GM23248 (cell line): ENCODE results near the gene TMEM237. TPM values are rescaled to one million over a fixed set of nuclear protein-coding genes. Genes with fewer than 3 reads are reported as not detected.
"Not testable (repeated sequence)": the region's sequence is repeated elsewhere in the genome, so short reads cannot be mapped to it uniquely, and the experiment has no call there.

Experiments used
- DNase-seq: peaks from one replicate; pipeline ENCODE4 v3.0.0-alpha.2; 2015
- H2AFZ ChIP-seq: fragments of 200-600 bp; sonication (generic); 2 replicates; pipeline ENCODE4 v1.6.1; 2016; ENCODE audit warnings: antibody characterized with exemption
- H3F3A ChIP-seq: fragments of 200-600 bp; sonication (generic); 2 replicates; pipeline ENCODE4 v1.6.1; 2016; ENCODE audit warnings: mild to moderate bottlenecking, antibody characterized with exemption, mixed run types; ENCODE audit not compliant: insufficient read depth
- H3K27ac ChIP-seq: fragments of 200-600 bp; sonication (generic); 2 replicates; pipeline ENCODE4 v1.5.1; 2016; ENCODE audit warnings: mild to moderate bottlenecking
- H3K27me3 ChIP-seq: fragments of 200-600 bp; sonication (generic); replicated peaks from 2 replicates; pipeline ENCODE4 v1.6.1; 2016; ENCODE audit warnings: mild to moderate bottlenecking; ENCODE audit not compliant: insufficient read depth
- H3K36me3 ChIP-seq: fragments of 200-600 bp; sonication (generic); 2 replicates; pipeline ENCODE4 v1.6.1; 2016; ENCODE audit warnings: low read depth, mild to moderate bottlenecking
- H3K4me1 ChIP-seq: fragments of 200-600 bp; sonication (generic); 2 replicates; pipeline ENCODE4 v1.6.1; 2016; ENCODE audit warnings: mild to moderate bottlenecking; ENCODE audit not compliant: insufficient read depth
- H3K4me2 ChIP-seq: fragments of 200-600 bp; sonication (generic); one replicate; pipeline ENCODE4 v1.6.1; 2016; ENCODE audit warnings: mild to moderate bottlenecking; ENCODE audit not compliant: unreplicated experiment
- H3K4me3 ChIP-seq: fragments of 200-600 bp; sonication (generic); 2 replicates; pipeline ENCODE4 v1.5.1; 2016; ENCODE audit warnings: mild to moderate bottlenecking
- H3K79me2 ChIP-seq: fragments of 200-600 bp; sonication (generic); 2 replicates; pipeline ENCODE4 v1.6.1; 2016; ENCODE audit warnings: mild to moderate bottlenecking; ENCODE audit not compliant: insufficient read depth
- H3K9ac ChIP-seq: fragments of 200-600 bp; sonication (generic); 2 replicates; pipeline ENCODE4 v1.6.1; 2016; ENCODE audit warnings: mild to moderate bottlenecking
- H3K9me2 ChIP-seq: fragments of 200-600 bp; sonication (generic); 2 replicates; pipeline ENCODE4 v1.6.1; 2016; ENCODE audit warnings: mixed run types, mild to moderate bottlenecking, moderate library complexity; ENCODE audit not compliant: insufficient read depth
- H3K9me3 ChIP-seq: fragments of 200-600 bp; sonication (generic); one replicate; pipeline ENCODE4 v1.6.1; 2017; ENCODE audit warnings: low read depth
- H4K20me1 ChIP-seq: fragments of 200-600 bp; sonication (generic); 2 replicates; pipeline ENCODE4 v1.6.0; 2016; ENCODE audit not compliant: insufficient read depth
- EZH2 ChIP-seq: fragments of 200-600 bp; sonication (generic); IDR thresholded peaks from 2 replicates; pipeline ENCODE4 v1.6.1; 2018; ENCODE audit warnings: antibody characterized with exemption, mild to moderate bottlenecking; ENCODE audit not compliant: insufficient read depth, poor library complexity, severe bottlenecking
- EZH2phosphoT487 ChIP-seq: fragments of 200-600 bp; sonication (generic); IDR thresholded peaks from 2 replicates; pipeline ENCODE4 v1.6.1; 2018; ENCODE audit warnings: antibody characterized with exemption, moderate library complexity, mild to moderate bottlenecking, low read depth; ENCODE audit not compliant: insufficient read depth
- WGBS, 2 experiments: methylation state at CpG; one replicate each; pipeline ENCODE4 v1.1.6; 2015 to 2017; ENCODE audit warnings: low lambda C conversion rate in 2 of 2, low coverage in 1 of 2; ENCODE audit errors: missing lambda C conversion rate in 2 of 2; 5-methylcytosine and 5-hydroxymethylcytosine counted together
- in situ Hi-C: fragments of 300-500 bp; cut with MboI; formaldehyde crosslinking; loops from 2 replicates; pipeline ENCODE4 v1.15.0; 2020
- polyA plus RNA-seq: library from polyadenylated mRNA; unstranded; fragments of >200 nt; fragmentation: Nextera tagmentation; extraction: Ambion mirVana; gene quantifications from 2 replicates; pipeline ENCODE4 v1.2.1, GENCODE V29; 2016
- total RNA-seq: library from RNA; depleted of rRNA; stranded (reverse); fragments of >200 nt; shearing (Covaris generic); gene quantifications from 2 replicates; pipeline ENCODE4 v1.2.3, GENCODE V29; 2014

Gene TMEM237
- total and polyA plus RNA-seq, 2 experiments from 2014 or later = 77.5 to 95.5 TPM

GRCh38 chr2:201675454-201675853 lies 32.2 kb upstream of the TMEM237 start:
- in situ Hi-C loops = no loop called here
- H3K79me2 ChIP-seq = no peaks in the 10 kb centered on the region
- no peak overlapping the region for H3K27ac ChIP-seq
- no peaks in the 10 kb centered on the region for H3K27me3 ChIP-seq
- no peaks in the 10 kb centered on the region for H3F3A ChIP-seq
- no peak overlapping the region for H3K4me3 ChIP-seq
- H3K9me3 ChIP-seq = no peaks in the 10 kb centered on the region
- DNase-seq = no peak
- 83 to 89% methylated on average over 4 of the region's 4 CpGs for WGBS, 2 experiments
- TF ChIP-seq EZH2phosphoT487 (no peak), EZH2 (no peak)
- no peaks in the 10 kb centered on the region for H3K36me3 ChIP-seq
- H3K4me1 ChIP-seq = no peaks in the 10 kb centered on the region
- H3K9me2 ChIP-seq = no peaks in the 10 kb centered on the region; the same call in 1 of the 2 replicates
- H3K9ac ChIP-seq = no peak overlapping the region
- no peaks in the 10 kb centered on the region for H4K20me1 ChIP-seq
- no peak overlapping the region for H3K4me2 ChIP-seq
- no peak overlapping the region for H2AFZ ChIP-seq

GRCh38 chr2:201674794-201675193 lies 31.5 kb upstream of the TMEM237 start:
- Histone ChIP-seq H3F3A (no peaks in the 10 kb centered on the region), H3K9me3 (no peaks in the 10 kb centered on the region), H3K27me3 (no peaks in the 10 kb centered on the region), H3K9me2 (no peaks in the 10 kb centered on the region; the same call in 1 of the 2 replicates), H3K4me2 (no peak overlapping the region), H3K9ac (no peak overlapping the region), H3K79me2 (no peaks in the 10 kb centered on the region), H3K4me1 (no peaks in the 10 kb centered on the region), H3K27ac (no peak overlapping the region), H4K20me1 (no peaks in the 10 kb centered on the region), H2AFZ (no peak overlapping the region), H3K36me3 (no peaks in the 10 kb centered on the region), H3K4me3 (no peak overlapping the region)
- in situ Hi-C loops = no loop called here
- DNase-seq = no peak
- TF ChIP-seq EZH2 (no peak), EZH2phosphoT487 (no peak)
- WGBS, 2 experiments = 89 to 99% methylated on average over 3 of the region's 3 CpGs

- no peak for TF ChIP-seq EZH2phosphoT487
- no peak for TF ChIP-seq EZH2
- H2AFZ ChIP-seq = no peak overlapping the region
- no peaks in the 10 kb centered on the region for H3K79me2 ChIP-seq
- no peaks in the 10 kb centered on the region for H3K36me3 ChIP-seq
- no peak overlapping the region for H3K27ac ChIP-seq
- H3K4me1 ChIP-seq = no peaks in the 10 kb centered on the region
- no peak for DNase-seq
- in situ Hi-C loops = no loop called here
- H3K4me3 ChIP-seq = no peak overlapping the region
- WGBS, 2 experiments = 54 to 59% methylated on average over 3 of the region's 3 CpGs
- H4K20me1 ChIP-seq = no peaks in the 10 kb centered on the region
- no peak overlapping the region for H3K9ac ChIP-seq
- no peaks in the 10 kb centered on the region for H3K9me3 ChIP-seq
- no peak overlapping the region for H3K4me2 ChIP-seq
- H3K27me3 ChIP-seq = no peaks in the 10 kb centered on the region
- no peaks in the 10 kb centered on the region; the same call in 1 of the 2 replicates for H3K9me2 ChIP-seq
- no peaks in the 10 kb centered on the region for H3F3A ChIP-seq
Measured at GRCh38 chr2:201674298-201674697, 31.0 kb upstream of the TMEM237 start.

GRCh38 chr2:201673546-201673945 lies 30.2 kb upstream of the TMEM237 start:
- Histone ChIP-seq H3K79me2 (no peaks in the 10 kb centered on the region), H3F3A (no peaks in the 10 kb centered on the region), H4K20me1 (no peaks in the 10 kb centered on the region), H3K27ac (no peak overlapping the region), H3K9me2 (no peaks in the 10 kb centered on the region), H3K4me3 (no peak overlapping the region), H3K9me3 (no peaks in the 10 kb centered on the region), H3K4me1 (no peaks in the 10 kb centered on the region), H3K27me3 (no peaks in the 10 kb centered on the region), H3K36me3 (no peaks in the 10 kb centered on the region), H3K4me2 (no peak overlapping the region), H2AFZ (no peak overlapping the region), H3K9ac (no peak overlapping the region)
- no peak for TF ChIP-seq EZH2phosphoT487
- no peak for TF ChIP-seq EZH2
- DNase-seq = no peak
- in situ Hi-C loops = no loop called here
- 52 to 70% methylated on average over 2 of the region's 2 CpGs for WGBS, 2 experiments

- H3K4me1 ChIP-seq, H4K20me1 ChIP-seq, H3F3A ChIP-seq, H3K79me2 ChIP-seq, H3K36me3 ChIP-seq, in situ Hi-C loops, H3K27ac ChIP-seq, H2AFZ ChIP-seq, H3K9ac ChIP-seq, H3K4me3 ChIP-seq, H3K9me2 ChIP-seq, DNase-seq, H3K27me3 ChIP-seq, H3K9me3 ChIP-seq, H3K4me2 ChIP-seq: not testable (repeated sequence)
- 45 to 47% methylated on average over 4 of the region's 4 CpGs for WGBS, 2 experiments
Measured at GRCh38 chr2:201671205-201671604, 27.9 kb upstream of the TMEM237 start.
